Kidney tubule cell (primary cell): ENCODE data around the gene SYN1.
"Not testable (repeated sequence)": the region's sequence is repeated elsewhere in the genome, so short reads cannot be mapped to it uniquely, and the experiment has no call there.

ENCODE experiments used
- DNase-seq: peaks from one replicate; pipeline ENCODE4 v3.0.0-alpha.2; 2018; ENCODE audit warnings: low spot score

Gene SYN1

GRCh38 chrX:47619486-47620302 lies at the start of gene SYN1:
Gene SYN1, minus strand, starts transcription at chrX:47619857. Its CDS starts 129 bp downstream, at chrX:47619728.
- DNase-seq = peak; percentile 72

GRCh38 chrX:47665797-47666196 lies 46.1 kb upstream of the SYN1 start:
- DNase-seq = not testable (repeated sequence)

- no peak for DNase-seq
Measured at GRCh38 chrX:47664737-47665136, 45.1 kb upstream of the SYN1 start.

- peak; percentile 95 for DNase-seq
Measured at GRCh38 chrX:47662144-47662657, 42.5 kb upstream of the SYN1 start.

- DNase-seq = no peak
Measured at GRCh38 chrX:47661539-47661938, 41.9 kb upstream of the SYN1 start.

- no peak for DNase-seq
Measured at GRCh38 chrX:47659421-47659726, 39.7 kb upstream of the SYN1 start.

GRCh38 chrX:47658684-47659420 lies 39.2 kb upstream of the SYN1 start, which contains the start of gene UXT:
Gene UXT, minus strand, starts transcription at chrX:47659180. Its CDS starts 253 bp downstream, at chrX:47658927.
- peak; percentile 94 for DNase-seq

GRCh38 chrX:47658301-47658683 lies 38.6 kb upstream of the SYN1 start:
- DNase-seq = no peak

GRCh38 chrX:47651043-47651905 lies 31.6 kb upstream of the SYN1 start:
- no peak for DNase-seq

- peak; percentile 96 for DNase-seq
Measured at GRCh38 chrX:47650164-47651042, 30.7 kb upstream of the SYN1 start, which contains the start of gene ELK1. Gene ELK1, minus strand, starts transcription at chrX:47650563. Its CDS starts 9,122 bp downstream, at chrX:47641441.

- DNase-seq = no peak
Measured at GRCh38 chrX:47649781-47650163, 30.1 kb upstream of the SYN1 start.

GRCh38 chrX:47649271-47649670 lies 29.6 kb upstream of the SYN1 start:
- no peak for DNase-seq

GRCh38 chrX:47648376-47648775 lies 28.7 kb upstream of the SYN1 start:
- DNase-seq = no peak

- peak; percentile 32 for DNase-seq
Measured at GRCh38 chrX:47646636-47647035, 27.0 kb upstream of the SYN1 start.

GRCh38 chrX:47645530-47645929 lies 25.9 kb upstream of the SYN1 start:
- DNase-seq = peak; percentile 19

GRCh38 chrX:47644557-47645091 lies 25.0 kb upstream of the SYN1 start:
- no peak for DNase-seq

- peak; percentile 13 for DNase-seq
Measured at GRCh38 chrX:47643926-47644325, 24.3 kb upstream of the SYN1 start.

- no peak for DNase-seq
Measured at GRCh38 chrX:47638816-47639215, 19.2 kb upstream of the SYN1 start.

- DNase-seq = no peak
Measured at GRCh38 chrX:47637546-47638195, 18.0 kb upstream of the SYN1 start.

- no peak for DNase-seq
Measured at GRCh38 chrX:47634871-47635575, 15.4 kb upstream of the SYN1 start.
